Superior temporal gyrus (tissue), 1 donor: ENCODE results near the gene FRMD8.
A peak's percentile ranks its signal among the peaks of the same experiment; 100 is the strongest.

ENCODE experiments used
- DNase-seq: peaks from one replicate; pipeline ENCODE4 v3.0.0-alpha.2; 2016; ENCODE audit errors: extremely low spot score

FRMD8 gene

GRCh38 chr11:65414776-65415498 lies 28.5 kb downstream of the FRMD8 start:
- peak; percentile 7 for DNase-seq

GRCh38 chr11:65415499-65416340 lies 29.3 kb downstream of the FRMD8 start:
- DNase-seq, result peak; percentile 13

GRCh38 chr11:65416341-65416824 lies 29.9 kb downstream of the FRMD8 start:
- DNase-seq, result peak; percentile 94

GRCh38 chr11:65416841-65417701 lies 30.6 kb downstream of the FRMD8 start:
- peak; percentile 39 for DNase-seq

- peak; percentile 25 for DNase-seq
These were observed 31.4 kb downstream of the FRMD8 start for GRCh38 chr11:65417702-65418430.

- DNase-seq, result no peak
These were observed 31.9 kb downstream of the FRMD8 start for GRCh38 chr11:65418431-65418680.

- peak; percentile 92 for DNase-seq
These were observed 32.4 kb downstream of the FRMD8 start for GRCh38 chr11:65418681-65419459.

GRCh38 chr11:65419460-65419771 lies 33.0 kb downstream of the FRMD8 start:
- DNase-seq, result no peak

GRCh38 chr11:65419772-65420481 lies 33.5 kb downstream of the FRMD8 start:
- DNase-seq, result peak; percentile 92

GRCh38 chr11:65420506-65420905 lies 34.1 kb downstream of the FRMD8 start:
- no peak for DNase-seq

GRCh38 chr11:65420979-65421793 lies 34.7 kb downstream of the FRMD8 start:
- peak; percentile 89 for DNase-seq

GRCh38 chr11:65421794-65422632 lies 35.6 kb downstream of the FRMD8 start:
- peak; percentile 93 for DNase-seq

- peak; percentile 93 for DNase-seq
These were observed 36.4 kb downstream of the FRMD8 start, which contains the start of gene NEAT1 for GRCh38 chr11:65422633-65423515. TSS of gene NEAT1 (plus strand) at chr11:65422798.

GRCh38 chr11:65423516-65424204 lies 37.2 kb downstream of the FRMD8 start:
- peak; percentile 46 for DNase-seq

GRCh38 chr11:65424205-65425104 lies 38.0 kb downstream of the FRMD8 start:
- DNase-seq, result peak; percentile 49
